Retinal pigment epithelial cell (primary cell): Measurements from ENCODE around the gene CUX1.
"Not testable (repeated sequence)": the region's sequence is repeated elsewhere in the genome, so short reads cannot be mapped to it uniquely, and the experiment has no call there.

Source experiments
- DNase-seq: peaks from one replicate; pipeline ENCODE4 v3.0.0-alpha.2; 2010; ENCODE audit warnings: low read depth
- H3K4me3 ChIP-seq: 2 replicates; pipeline ENCODE4 v1.5.1; 2011; ENCODE audit warnings: mild to moderate bottlenecking, low read length, control low read depth, moderate library complexity
- CTCF ChIP-seq: conservative IDR thresholded peaks from 2 replicates; pipeline ENCODE4 v1.5.1; 2011; ENCODE audit warnings: low read depth, low read length, control low read depth, inconsistent platforms

The CUX1 gene

GRCh38 chr7:102294589-102294988 is 477.2 kb downstream of the CUX1 start:
- TF ChIP-seq CTCF = no peak
- no peak for DNase-seq
- H3K4me3 ChIP-seq = no peak overlapping the region

GRCh38 chr7:102295346-102296178 is 478.1 kb downstream of the CUX1 start:
- TF ChIP-seq CTCF = no peak
- no peak for DNase-seq
- no peak overlapping the region for H3K4me3 ChIP-seq

- no peak overlapping the region for H3K4me3 ChIP-seq
- DNase-seq = no peak
- TF ChIP-seq CTCF = no peak
These were observed 478.7 kb downstream of the CUX1 start for GRCh38 chr7:102296179-102296438.

GRCh38 chr7:102296514-102296913 is 479.1 kb downstream of the CUX1 start:
- no peak for TF ChIP-seq CTCF
- no peak for DNase-seq
- H3K4me3 ChIP-seq = no peak overlapping the region

- H3K4me3 ChIP-seq = no peak overlapping the region
- DNase-seq = no peak
- no peak for TF ChIP-seq CTCF
These were observed 480.2 kb downstream of the CUX1 start for GRCh38 chr7:102297487-102298218.

- TF ChIP-seq CTCF = peak; percentile 51
- DNase-seq = no peak
- H3K4me3 ChIP-seq = no peak overlapping the region
These were observed 483.3 kb downstream of the CUX1 start for GRCh38 chr7:102300643-102301221.

GRCh38 chr7:102301367-102301766 is 483.9 kb downstream of the CUX1 start:
- not testable (repeated sequence) for DNase-seq, H3K4me3 ChIP-seq
